GM21529 (cell line): ENCODE results near the gene DTNA.
"Not testable (repeated sequence)": the region's sequence is repeated elsewhere in the genome, so short reads cannot be mapped to it uniquely, and the experiment has no call there.

Source experiments
- ATAC-seq: cut with Tn5 transposase; IDR thresholded peaks from one replicate; pipeline ENCODE4 v1.9.1; 2021; ENCODE audit not compliant: unreplicated experiment

The DTNA gene

GRCh38 chr18:34723143-34723542 is 13.0 kb downstream of the DTNA start:
- ATAC-seq = no peak

GRCh38 chr18:34725737-34726136 is 15.6 kb downstream of the DTNA start:
- ATAC-seq = not testable (repeated sequence)

- no peak for ATAC-seq
These were observed 16.3 kb downstream of the DTNA start for GRCh38 chr18:34726286-34727004.

GRCh38 chr18:34729264-34729663 is 19.2 kb downstream of the DTNA start:
- ATAC-seq = peak; percentile 87

- no peak for ATAC-seq
These were observed 19.8 kb downstream of the DTNA start for GRCh38 chr18:34729740-34730355.

GRCh38 chr18:34730774-34731173 is 20.7 kb downstream of the DTNA start:
- ATAC-seq = no peak

- ATAC-seq = no peak
These were observed 24.0 kb downstream of the DTNA start for GRCh38 chr18:34734056-34734455.

GRCh38 chr18:34734526-34734925 is 24.4 kb downstream of the DTNA start:
- ATAC-seq = not testable (repeated sequence)

GRCh38 chr18:34738175-34738894 is 28.2 kb downstream of the DTNA start:
- no peak for ATAC-seq

GRCh38 chr18:34740101-34740500 is 30.0 kb downstream of the DTNA start:
- ATAC-seq = no peak

- no peak for ATAC-seq
These were observed 30.6 kb downstream of the DTNA start for GRCh38 chr18:34740724-34741123.

- no peak for ATAC-seq
These were observed 31.3 kb downstream of the DTNA start for GRCh38 chr18:34741401-34741800.

- no peak for ATAC-seq
These were observed 32.8 kb downstream of the DTNA start for GRCh38 chr18:34742891-34743341.

GRCh38 chr18:34744569-34744968 is 34.5 kb downstream of the DTNA start:
- ATAC-seq = no peak

GRCh38 chr18:34746614-34747013 is 36.5 kb downstream of the DTNA start:
- ATAC-seq = no peak

GRCh38 chr18:34749721-34750120 is 39.6 kb downstream of the DTNA start:
- ATAC-seq = no peak

- ATAC-seq = no peak
These were observed 42.0 kb downstream of the DTNA start for GRCh38 chr18:34752056-34752455.

- ATAC-seq = no peak
These were observed 44.2 kb downstream of the DTNA start for GRCh38 chr18:34754300-34754699.

GRCh38 chr18:34757666-34758065 is 47.6 kb downstream of the DTNA start:
- no peak for ATAC-seq

GRCh38 chr18:34758378-34758948 is 48.4 kb downstream of the DTNA start:
- ATAC-seq = no peak

GRCh38 chr18:34760444-34760843 is 50.3 kb downstream of the DTNA start:
- no peak for ATAC-seq

- no peak for ATAC-seq
These were observed 54.4 kb downstream of the DTNA start for GRCh38 chr18:34764451-34764850.
